GM19328 (cell line): ENCODE data around the gene ADRM1.

ENCODE experiments used
- ATAC-seq: cut with Tn5 transposase; IDR thresholded peaks from one replicate; pipeline ENCODE4 v1.9.1; 2021; ENCODE audit warnings: mild to moderate bottlenecking, moderate library complexity; ENCODE audit not compliant: unreplicated experiment

ADRM1 gene

GRCh38 chr20:62354031-62354808, 51.4 kb downstream of the ADRM1 start:
- ATAC-seq = no peak

- ATAC-seq = no peak
These were observed 52.1 kb downstream of the ADRM1 start for GRCh38 chr20:62354811-62355341.

- ATAC-seq = no peak
These were observed 52.7 kb downstream of the ADRM1 start for GRCh38 chr20:62355516-62355877.

- ATAC-seq = no peak
These were observed 53.2 kb downstream of the ADRM1 start for GRCh38 chr20:62355878-62356588.

- no peak for ATAC-seq
These were observed 53.9 kb downstream of the ADRM1 start for GRCh38 chr20:62356589-62357186.

- ATAC-seq = no peak
These were observed 54.4 kb downstream of the ADRM1 start for GRCh38 chr20:62357187-62357667.

GRCh38 chr20:62357681-62358080, 54.9 kb downstream of the ADRM1 start:
- no peak for ATAC-seq
